ENCODE results near the gene MAPK8IP2. TPM values are rescaled to one million over a fixed set of nuclear protein-coding genes. Genes with fewer than 3 reads are reported as not detected.

MAPK8IP2 gene
- polyA plus RNA-seq, 1 donor (not counting 4 experiments of a cell fraction or from before 2014, with no cell fraction given): 0.29 TPM

DNA sequence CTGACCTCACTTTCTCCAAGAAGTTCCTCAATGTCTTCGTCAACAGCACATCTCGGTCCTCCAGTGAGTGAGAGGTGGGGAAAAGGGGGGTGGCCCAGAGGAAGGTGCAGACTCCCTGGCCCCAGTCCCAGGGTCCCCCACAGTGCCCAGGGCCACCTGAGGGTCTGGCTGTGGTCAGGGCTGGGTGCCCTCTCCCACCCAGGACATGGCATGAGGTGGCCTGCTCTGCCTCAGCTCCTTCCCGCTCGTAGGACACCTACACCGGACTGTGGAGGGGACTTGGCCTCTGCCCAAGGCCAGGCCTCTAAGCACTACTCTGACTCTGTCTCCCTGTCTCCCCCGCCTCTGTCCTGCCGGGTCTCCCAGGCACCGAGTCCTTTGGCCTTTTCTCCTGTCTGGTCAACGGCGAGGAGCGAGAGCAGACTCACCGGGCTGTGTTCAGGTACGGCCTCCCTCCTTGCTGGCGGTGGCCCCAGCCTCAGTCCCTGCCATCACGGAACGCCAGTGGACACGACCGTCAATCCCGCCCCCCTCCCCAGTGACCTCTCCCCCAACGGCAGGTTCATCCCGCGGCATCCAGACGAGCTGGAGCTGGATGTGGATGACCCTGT lies 4.5 kb downstream of the MAPK8IP2 start:
- H3K27me3 ChIP-seq (ENCODE audit: control insufficient read depth, extremely low read depth, insufficient read depth, low read length): peaks cover 51% of the 10 kb centered on the region
- DNase-seq (ENCODE audit: low read depth, low spot score) (no peak), FAIRE-seq (no peak)
- no peaks in the 10 kb centered on the region for H4K20me1 ChIP-seq (ENCODE audit: control insufficient read depth, extremely low read depth, insufficient read depth, low read length)
- dilution Hi-C loops (cut with MboI; ENCODE audit: extremely low pct_ligation_motif_present, low sequenced_read_pairs): no loop called here
- H3K9me1 ChIP-seq (ENCODE audit: control insufficient read depth, extremely low read depth, insufficient read depth, low read length): no peaks in the 10 kb centered on the region
- H3K27ac ChIP-seq (ENCODE audit: control insufficient read depth, insufficient read depth, low read length): no peak overlapping the region
- no peak overlapping the region for H3K4me3 ChIP-seq (ENCODE audit: control insufficient read depth in 2 of 3, extremely low read depth in 1 of 3, insufficient read depth in 2 of 3, low read depth in 1 of 3, low read length in 3 of 3)
- no peaks in the 10 kb centered on the region for H3K9me3 ChIP-seq (ENCODE audit: control insufficient read depth, low read depth, low read length)
- H3K36me3 ChIP-seq (ENCODE audit: control insufficient read depth in 2 of 2, extremely low read depth in 1 of 2, insufficient read depth in 2 of 2, low read length in 2 of 2): no peaks in the 10 kb centered on the region
- H3K9ac ChIP-seq (ENCODE audit: control insufficient read depth, extremely low read depth, insufficient read depth, low read length): no peak overlapping the region
- no peak overlapping the region for H3K4me2 ChIP-seq (ENCODE audit: control insufficient read depth, extremely low read depth, insufficient read depth, low read depth, low read length)
- H3K79me2 ChIP-seq (ENCODE audit: control insufficient read depth, insufficient read depth, low read length): no peaks in the 10 kb centered on the region
- H3K4me1 ChIP-seq (ENCODE audit: control insufficient read depth, extremely low read depth, insufficient read depth, low read length): no peaks in the 10 kb centered on the region
- TF ChIP-seq, protein P1, sequence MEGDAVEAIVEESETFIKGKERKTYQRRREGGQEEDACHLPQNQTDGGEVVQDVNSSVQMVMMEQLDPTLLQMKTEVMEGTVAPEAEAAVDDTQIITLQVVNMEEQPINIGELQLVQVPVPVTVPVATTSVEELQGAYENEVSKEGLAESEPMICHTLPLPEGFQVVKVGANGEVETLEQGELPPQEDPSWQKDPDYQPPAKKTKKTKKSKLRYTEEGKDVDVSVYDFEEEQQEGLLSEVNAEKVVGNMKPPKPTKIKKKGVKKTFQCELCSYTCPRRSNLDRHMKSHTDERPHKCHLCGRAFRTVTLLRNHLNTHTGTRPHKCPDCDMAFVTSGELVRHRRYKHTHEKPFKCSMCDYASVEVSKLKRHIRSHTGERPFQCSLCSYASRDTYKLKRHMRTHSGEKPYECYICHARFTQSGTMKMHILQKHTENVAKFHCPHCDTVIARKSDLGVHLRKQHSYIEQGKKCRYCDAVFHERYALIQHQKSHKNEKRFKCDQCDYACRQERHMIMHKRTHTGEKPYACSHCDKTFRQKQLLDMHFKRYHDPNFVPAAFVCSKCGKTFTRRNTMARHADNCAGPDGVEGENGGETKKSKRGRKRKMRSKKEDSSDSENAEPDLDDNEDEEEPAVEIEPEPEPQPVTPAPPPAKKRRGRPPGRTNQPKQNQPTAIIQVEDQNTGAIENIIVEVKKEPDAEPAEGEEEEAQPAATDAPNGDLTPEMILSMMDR (optimal IDR thresholded peaks at IDR 0.05 in 1 of 3, IDR thresholded peaks at IDR 0.05 in 1 of 3, conservative IDR thresholded peaks at IDR 0.05 in 1 of 3; ENCODE audit: extremely low read depth in 1 of 3, insufficient read depth in 2 of 3, low read length in 3 of 3): no peak
- TF ChIP-seq EZH2 (IDR thresholded peaks at IDR 0.05; ENCODE audit: low read length): no peak
- no peak overlapping the region for H2AFZ ChIP-seq (ENCODE audit: control insufficient read depth, low read length)

DNA sequence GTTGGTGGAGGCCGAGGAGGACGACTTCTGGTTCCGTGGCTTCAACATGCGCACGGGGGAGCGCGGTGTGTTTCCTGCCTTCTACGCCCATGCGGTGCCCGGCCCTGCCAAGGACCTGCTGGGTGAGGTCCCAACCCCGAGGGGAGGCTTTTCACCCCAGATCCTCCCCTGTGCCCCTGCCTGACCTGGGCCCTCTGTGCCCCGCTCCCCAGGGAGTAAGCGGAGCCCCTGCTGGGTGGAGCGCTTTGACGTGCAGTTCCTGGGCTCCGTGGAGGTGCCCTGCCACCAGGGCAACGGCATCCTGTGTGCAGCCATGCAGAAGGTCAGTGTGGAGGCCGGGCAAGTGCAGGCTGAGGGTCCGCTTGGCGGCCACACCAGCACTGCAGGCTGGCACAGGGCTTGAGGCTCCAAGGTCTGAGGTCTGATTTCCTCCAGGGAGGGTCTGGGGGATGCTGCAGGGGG lies 5.1 kb downstream of the MAPK8IP2 start:
- no peak for DNase-seq (ENCODE audit: low read depth, low spot score)
- H3K36me3 ChIP-seq (ENCODE audit: control insufficient read depth in 2 of 2, extremely low read depth in 1 of 2, insufficient read depth in 2 of 2, low read length in 2 of 2): no peaks in the 10 kb centered on the region
- dilution Hi-C loops (cut with MboI; ENCODE audit: extremely low pct_ligation_motif_present, low sequenced_read_pairs): no loop called here
- TF ChIP-seq, protein P1 (optimal IDR thresholded peaks at IDR 0.05 in 1 of 3, IDR thresholded peaks at IDR 0.05 in 1 of 3, conservative IDR thresholded peaks at IDR 0.05 in 1 of 3; ENCODE audit: extremely low read depth in 1 of 3, insufficient read depth in 2 of 3, low read length in 3 of 3): no peak
- no peak for TF ChIP-seq EZH2 (IDR thresholded peaks at IDR 0.05; ENCODE audit: low read length)
- FAIRE-seq: no peak
- H3K27me3 ChIP-seq (ENCODE audit: control insufficient read depth, extremely low read depth, insufficient read depth, low read length): peaks cover 51% of the 10 kb centered on the region
- H4K20me1 ChIP-seq (ENCODE audit: control insufficient read depth, extremely low read depth, insufficient read depth, low read length): no peaks in the 10 kb centered on the region
- no peaks in the 10 kb centered on the region for H3K9me3 ChIP-seq (ENCODE audit: control insufficient read depth, low read depth, low read length)
- no peak overlapping the region for H3K4me2 ChIP-seq (ENCODE audit: control insufficient read depth, extremely low read depth, insufficient read depth, low read depth, low read length)
- no peak overlapping the region for H3K27ac ChIP-seq (ENCODE audit: control insufficient read depth, insufficient read depth, low read length)
- no peak overlapping the region for H3K4me3 ChIP-seq (ENCODE audit: control insufficient read depth in 2 of 3, extremely low read depth in 1 of 3, insufficient read depth in 2 of 3, low read depth in 1 of 3, low read length in 3 of 3)
- no peaks in the 10 kb centered on the region for H3K4me1 ChIP-seq (ENCODE audit: control insufficient read depth, extremely low read depth, insufficient read depth, low read length)
- no peaks in the 10 kb centered on the region for H3K79me2 ChIP-seq (ENCODE audit: control insufficient read depth, insufficient read depth, low read length)
- no peak overlapping the region for H2AFZ ChIP-seq (ENCODE audit: control insufficient read depth, low read length)
- H3K9me1 ChIP-seq (ENCODE audit: control insufficient read depth, extremely low read depth, insufficient read depth, low read length): no peaks in the 10 kb centered on the region
- H3K9ac ChIP-seq (ENCODE audit: control insufficient read depth, extremely low read depth, insufficient read depth, low read length): no peak overlapping the region

All from keratinocyte (primary cell).